ENCODE data around the gene IL17RA. TPM values are rescaled to one million over a fixed set of nuclear protein-coding genes. Genes with fewer than 3 reads are reported as not detected.
A peak's percentile ranks its signal among the peaks of the same experiment; 100 is the strongest.
"Not testable (repeated sequence)": the region's sequence is repeated elsewhere in the genome, so short reads cannot be mapped to it uniquely, and the experiment has no call there.

Gene IL17RA
- polyA plus RNA-seq, 5 donors = 7.5 to 10.1 (median 8.7) TPM

GRCh38 chr22:17119481-17120202 lies 34.8 kb downstream of the IL17RA start:
- no peak for DNase-seq

GRCh38 chr22:17120281-17120680 lies 35.5 kb downstream of the IL17RA start:
- DNase-seq = peak; percentile 34 to 51

- DNase-seq = no peak
These were observed 36.0 kb downstream of the IL17RA start for GRCh38 chr22:17120711-17121232.

GRCh38 chr22:17121233-17122195 lies 36.7 kb downstream of the IL17RA start, which contains the start of gene TMEM121B:
Gene TMEM121B, minus strand, starts transcription at chr22:17121360. Its CDS starts 233 bp downstream, at chr22:17121127.
- peak in 1 of 2 donors; percentile 26 for DNase-seq

GRCh38 chr22:17130199-17130598 lies 45.4 kb downstream of the IL17RA start:
- no peak for DNase-seq

- DNase-seq = no peak
These were observed 46.9 kb downstream of the IL17RA start for GRCh38 chr22:17131686-17132085.

- no peak for DNase-seq
These were observed 47.3 kb downstream of the IL17RA start for GRCh38 chr22:17132112-17132511.

GRCh38 chr22:17133137-17133536 lies 48.3 kb downstream of the IL17RA start:
- DNase-seq = no peak

GRCh38 chr22:17135153-17135760 lies 50.5 kb downstream of the IL17RA start:
- no peak for DNase-seq

GRCh38 chr22:17137170-17137569 lies 52.4 kb downstream of the IL17RA start:
- DNase-seq = no peak

- DNase-seq = no peak
These were observed 53.1 kb downstream of the IL17RA start for GRCh38 chr22:17137861-17138425.

GRCh38 chr22:17138513-17138912 lies 53.7 kb downstream of the IL17RA start:
- no peak for DNase-seq

GRCh38 chr22:17140022-17140421 lies 55.2 kb downstream of the IL17RA start:
- no peak for DNase-seq

- DNase-seq = no peak
These were observed 56.3 kb downstream of the IL17RA start for GRCh38 chr22:17140826-17141766.

- no peak for DNase-seq
These were observed 58.3 kb downstream of the IL17RA start for GRCh38 chr22:17143101-17143500.

GRCh38 chr22:17143826-17144225 lies 59.0 kb downstream of the IL17RA start:
- DNase-seq = no peak

GRCh38 chr22:17145021-17145680 lies 60.4 kb downstream of the IL17RA start:
- no peak for DNase-seq

- not testable (repeated sequence) for DNase-seq
These were observed 62.7 kb downstream of the IL17RA start for GRCh38 chr22:17147458-17147857.

- no peak for DNase-seq
These were observed 64.4 kb downstream of the IL17RA start for GRCh38 chr22:17149076-17149815.

All from right lung (tissue), 5 donors.